Stimulated activated naive CD8-positive, alpha-beta T cell treated with anti-CD3 and anti-CD28 coated beads, Interleukin-15, amount 100 ng/mL, for 72 hours (primary cell): ENCODE results near the gene RXRA.

Experiments used
- ATAC-seq: fragments of 150-1000 bp; cut with Tn5 transposase; 2 replicates; pipeline ENCODE4 v1.10.0; 2021; ENCODE audit warnings: mild to moderate bottlenecking, moderate library complexity
- DNase-seq, 2 donors: peaks; one replicate each; pipeline ENCODE4 v3.0.0; 2021 to 2022
- H3K27ac Mint-ChIP-seq, 2 donors: one replicate each; pipeline ENCODE4 v1.8.0; 2022; ENCODE audit warnings: mild to moderate bottlenecking in 2 of 2, mixed read lengths in 2 of 2, moderate library complexity in 2 of 2
- H3K27me3 Mint-ChIP-seq: one replicate; pipeline ENCODE4 v1.8.0; 2022; ENCODE audit warnings: mixed read lengths
- H3K4me1 Mint-ChIP-seq: one replicate; pipeline ENCODE4 v1.8.0; 2022; ENCODE audit warnings: mild to moderate bottlenecking, mixed read lengths
- H3K4me3 Mint-ChIP-seq, 2 donors: one replicate each; pipeline ENCODE4 v1.8.0; 2022; ENCODE audit warnings: mild to moderate bottlenecking in 2 of 2, mixed read lengths in 2 of 2, moderate library complexity in 1 of 2
- H3K9me3 Mint-ChIP-seq, 2 donors: one replicate each; pipeline ENCODE4 v1.8.0; 2022; ENCODE audit warnings: mixed read lengths in 2 of 2

RXRA gene

GRCh38 chr9:134413890-134414623 lies 87.8 kb downstream of the RXRA start:
- Mint-ChIP-seq H3K27ac (no peak overlapping the region), H3K4me3 (no peak overlapping the region), H3K4me1 (peaks cover 17% of the 10 kb centered on the region), H3K9me3 (no peaks in the 10 kb centered on the region), H3K27me3 (no peaks in the 10 kb centered on the region)
- DNase-seq (no peak), ATAC-seq (no peak)

GRCh38 chr9:134414900-134415425 lies 88.7 kb downstream of the RXRA start:
- H3K4me1 Mint-ChIP-seq, result peaks cover 13% of the 10 kb centered on the region
- H3K27me3 Mint-ChIP-seq, result no peaks in the 10 kb centered on the region
- no peak for DNase-seq
- H3K9me3 Mint-ChIP-seq, result no peaks in the 10 kb centered on the region
- no peak overlapping the region for H3K4me3 Mint-ChIP-seq
- H3K27ac Mint-ChIP-seq, result no peak overlapping the region
- ATAC-seq, result no peak

GRCh38 chr9:134416385-134417015 lies 90.2 kb downstream of the RXRA start:
- Mint-ChIP-seq H3K4me3 (no peak overlapping the region), H3K27me3 (no peaks in the 10 kb centered on the region), H3K4me1 (peaks cover 8% of the 10 kb centered on the region), H3K9me3 (no peaks in the 10 kb centered on the region), H3K27ac (no peak overlapping the region)
- DNase-seq, result no peak
- no peak for ATAC-seq

- ATAC-seq, result no peak
- peaks cover under 1% of the 10 kb centered on the region for H3K4me1 Mint-ChIP-seq
- H3K27me3 Mint-ChIP-seq, result no peaks in the 10 kb centered on the region
- DNase-seq, result no peak
- H3K9me3 Mint-ChIP-seq, result no peaks in the 10 kb centered on the region
- no peak overlapping the region for H3K27ac Mint-ChIP-seq
- no peak overlapping the region for H3K4me3 Mint-ChIP-seq
Measured at GRCh38 chr9:134418354-134418753, 92.1 kb downstream of the RXRA start.

- Mint-ChIP-seq H3K27ac (no peak overlapping the region), H3K27me3 (no peaks in the 10 kb centered on the region), H3K4me3 (no peak overlapping the region), H3K9me3 (no peaks in the 10 kb centered on the region), H3K4me1 (no peaks in the 10 kb centered on the region)
- no peak for DNase-seq
- no peak for ATAC-seq
Measured at GRCh38 chr9:134419000-134419683, 92.9 kb downstream of the RXRA start.

GRCh38 chr9:134419684-134420076 lies 93.4 kb downstream of the RXRA start:
- no peak overlapping the region for H3K4me3 Mint-ChIP-seq
- H3K27me3 Mint-ChIP-seq, result no peaks in the 10 kb centered on the region
- no peaks in the 10 kb centered on the region for H3K9me3 Mint-ChIP-seq
- H3K27ac Mint-ChIP-seq, result no peak overlapping the region
- no peaks in the 10 kb centered on the region for H3K4me1 Mint-ChIP-seq
- DNase-seq (no peak), ATAC-seq (no peak)

- Mint-ChIP-seq H3K4me1 (no peaks in the 10 kb centered on the region), H3K27me3 (no peaks in the 10 kb centered on the region), H3K4me3 (no peak overlapping the region), H3K9me3 (no peaks in the 10 kb centered on the region), H3K27ac (no peak overlapping the region)
- no peak for ATAC-seq
- no peak for DNase-seq
Measured at GRCh38 chr9:134420281-134420845, 94.1 kb downstream of the RXRA start.

GRCh38 chr9:134420974-134421432 lies 94.7 kb downstream of the RXRA start:
- no peaks in the 10 kb centered on the region for H3K9me3 Mint-ChIP-seq
- no peaks in the 10 kb centered on the region for H3K4me1 Mint-ChIP-seq
- no peak overlapping the region for H3K27ac Mint-ChIP-seq
- no peak overlapping the region for H3K4me3 Mint-ChIP-seq
- H3K27me3 Mint-ChIP-seq, result no peaks in the 10 kb centered on the region
- ATAC-seq (no peak), DNase-seq (no peak)

- no peak overlapping the region for H3K27ac Mint-ChIP-seq
- no peaks in the 10 kb centered on the region for H3K9me3 Mint-ChIP-seq
- H3K27me3 Mint-ChIP-seq, result no peaks in the 10 kb centered on the region
- DNase-seq, result no peak
- ATAC-seq, result no peak
- H3K4me1 Mint-ChIP-seq, result no peaks in the 10 kb centered on the region
- no peak overlapping the region for H3K4me3 Mint-ChIP-seq
Measured at GRCh38 chr9:134421888-134422287, 95.6 kb downstream of the RXRA start.

GRCh38 chr9:134422301-134423090 lies 96.2 kb downstream of the RXRA start:
- ATAC-seq (no peak), DNase-seq (no peak)
- Mint-ChIP-seq H3K9me3 (no peaks in the 10 kb centered on the region), H3K27ac (no peak overlapping the region), H3K4me3 (no peak overlapping the region), H3K27me3 (no peaks in the 10 kb centered on the region), H3K4me1 (no peaks in the 10 kb centered on the region)

GRCh38 chr9:134423166-134423565 lies 96.9 kb downstream of the RXRA start:
- Mint-ChIP-seq H3K27me3 (no peaks in the 10 kb centered on the region), H3K27ac (no peak overlapping the region), H3K4me3 (no peak overlapping the region), H3K4me1 (no peaks in the 10 kb centered on the region), H3K9me3 (no peaks in the 10 kb centered on the region)
- DNase-seq (no peak), ATAC-seq (no peak)

GRCh38 chr9:134423749-134424148 lies 97.5 kb downstream of the RXRA start:
- Mint-ChIP-seq H3K9me3 (no peaks in the 10 kb centered on the region), H3K27ac (no peak overlapping the region), H3K4me3 (no peak overlapping the region), H3K4me1 (no peaks in the 10 kb centered on the region), H3K27me3 (no peaks in the 10 kb centered on the region)
- DNase-seq, result no peak
- no peak for ATAC-seq

- Mint-ChIP-seq H3K27ac (no peak overlapping the region), H3K4me1 (no peaks in the 10 kb centered on the region), H3K4me3 (no peak overlapping the region), H3K9me3 (no peaks in the 10 kb centered on the region), H3K27me3 (no peaks in the 10 kb centered on the region)
- DNase-seq (no peak), ATAC-seq (no peak)
Measured at GRCh38 chr9:134424818-134425217, 98.6 kb downstream of the RXRA start.

- H3K4me1 Mint-ChIP-seq, result no peaks in the 10 kb centered on the region
- H3K27ac Mint-ChIP-seq, result no peak overlapping the region
Measured at GRCh38 chr9:134425401-134425800, 99.1 kb downstream of the RXRA start.

GRCh38 chr9:134425812-134426211 lies 99.6 kb downstream of the RXRA start:
- no peaks in the 10 kb centered on the region for H3K4me1 Mint-ChIP-seq
- no peak overlapping the region for H3K27ac Mint-ChIP-seq
- H3K27me3 Mint-ChIP-seq, result no peaks in the 10 kb centered on the region
- no peak overlapping the region for H3K4me3 Mint-ChIP-seq
- DNase-seq, result no peak
- no peaks in the 10 kb centered on the region for H3K9me3 Mint-ChIP-seq
- no peak for ATAC-seq

More at GRCh38 chr9:134425401-134425800, 99.1 kb downstream of the RXRA start:
- no peaks in the 10 kb centered on the region for H3K27me3 Mint-ChIP-seq
- DNase-seq (no peak), ATAC-seq (no peak)
- no peak overlapping the region for H3K4me3 Mint-ChIP-seq
- H3K9me3 Mint-ChIP-seq, result no peaks in the 10 kb centered on the region
